HK-2 (cell line): Measurements from ENCODE around the gene PRRC2A.

Source experiments
- DNase-seq: peaks from one replicate; pipeline ENCODE4 v3.0.0-alpha.2; 2018; ENCODE audit not compliant: unreplicated experiment

Gene PRRC2A

GRCh38 chr6:31620586-31621319 is at the start of gene PRRC2A:
Gene PRRC2A, plus strand, starts transcription at chr6:31620715. Its CDS starts 2,075 bp downstream, at chr6:31622790.
- no peak for DNase-seq

GRCh38 chr6:31572041-31572911 is 48.2 kb upstream of the PRRC2A start, which contains the start of gene LTA:
Gene LTA, plus strand, starts transcription at chr6:31572289. Its CDS starts 454 bp downstream, at chr6:31572743.
- DNase-seq, result no peak

- no peak for DNase-seq
These were observed 47.0 kb upstream of the PRRC2A start for GRCh38 chr6:31573239-31574105.

GRCh38 chr6:31574106-31575061 is 46.1 kb upstream of the PRRC2A start:
- DNase-seq, result no peak

GRCh38 chr6:31575335-31575901 is 45.1 kb upstream of the PRRC2A start, which contains the start of gene TNF:
Gene TNF, plus strand, starts transcription at chr6:31575565. Its CDS starts 177 bp downstream, at chr6:31575742.
- no peak for DNase-seq

- DNase-seq, result no peak
These were observed 44.4 kb upstream of the PRRC2A start for GRCh38 chr6:31575952-31576685.

- DNase-seq, result no peak
These were observed 43.5 kb upstream of the PRRC2A start for GRCh38 chr6:31576897-31577578.

- DNase-seq, result no peak
These were observed 42.9 kb upstream of the PRRC2A start for GRCh38 chr6:31577579-31577966.

- DNase-seq, result peak; percentile 73
These were observed 42.1 kb upstream of the PRRC2A start for GRCh38 chr6:31578184-31579118.

GRCh38 chr6:31579119-31579505 is 41.4 kb upstream of the PRRC2A start:
- DNase-seq, result no peak

- no peak for DNase-seq
These were observed 40.7 kb upstream of the PRRC2A start for GRCh38 chr6:31579546-31580437.

- DNase-seq, result no peak
These were observed 40.1 kb upstream of the PRRC2A start for GRCh38 chr6:31580438-31580740.

- peak; percentile 88 for DNase-seq
These were observed 39.6 kb upstream of the PRRC2A start for GRCh38 chr6:31580807-31581433.

GRCh38 chr6:31581434-31582229 is 38.9 kb upstream of the PRRC2A start:
- no peak for DNase-seq

GRCh38 chr6:31582230-31582643 is 38.3 kb upstream of the PRRC2A start, which contains the start of gene LTB:
Gene LTB, minus strand, starts transcription at chr6:31582424. Its CDS starts 7 bp downstream, at chr6:31582417.
- DNase-seq, result no peak

GRCh38 chr6:31585491-31585890 is 35.0 kb upstream of the PRRC2A start:
- DNase-seq, result no peak
